ENCODE results near the gene MSH5.
A peak's percentile ranks its signal among the peaks of the same experiment; 100 is the strongest.

DNA sequence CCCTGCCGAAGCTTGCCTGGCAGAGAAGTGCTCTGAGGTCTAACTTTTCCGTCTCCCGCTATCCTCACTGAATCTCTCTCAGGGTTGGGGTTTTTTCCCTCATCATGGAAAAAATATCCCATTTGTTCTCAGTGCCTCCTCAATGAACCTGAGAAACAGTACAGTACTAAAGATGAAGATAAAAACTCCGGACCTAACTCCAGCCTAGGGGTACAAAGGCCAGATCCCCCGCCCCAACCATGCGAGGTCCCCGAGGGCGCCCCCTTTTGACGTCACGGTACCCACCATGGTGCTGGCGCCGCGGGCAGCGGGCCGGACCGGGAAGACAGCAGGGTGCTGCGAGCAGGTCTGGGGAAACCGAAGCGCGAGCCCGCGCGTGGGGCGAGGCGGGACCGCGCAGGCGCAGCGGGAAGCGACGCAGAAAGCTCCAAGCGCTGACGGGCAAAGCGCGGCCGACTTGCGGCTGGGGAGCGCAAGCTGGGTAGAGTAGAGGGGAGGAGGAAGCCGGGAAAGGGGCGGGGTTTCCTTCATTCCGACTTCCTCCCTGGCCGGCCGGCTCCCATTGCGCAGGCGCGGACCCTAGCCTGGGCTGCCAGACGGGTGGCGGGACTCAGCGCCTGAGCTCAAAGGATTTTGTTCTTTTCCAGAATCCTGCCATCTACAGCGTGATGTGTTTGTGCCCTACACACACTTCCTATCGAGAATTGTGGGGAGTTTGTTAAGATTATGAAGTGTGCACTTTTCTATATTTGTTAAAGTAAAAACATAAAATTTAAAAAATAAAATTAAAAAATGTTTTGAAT lies 66.9 kb downstream of the MSH5 start, which contains the start of gene LSM2:
- TF ChIP-seq CTCF (conservative IDR thresholded peaks at IDR 0.05; ENCODE audit: low read depth, low read length) (peak; percentile 55), EZH2phosphoT487 (IDR thresholded peaks at IDR 0.05; ENCODE audit: borderline replicate concordance, low read length) (no peak)
